Esophagus mucosa (tissue), 1 donor: ENCODE measurements around the gene FANCB. TPM values are rescaled to one million over a fixed set of nuclear protein-coding genes. Genes with fewer than 3 reads are reported as not detected.

Experiments used
- ATAC-seq: fragments of 200-7000 bp; cut with Tn5 transposase; one replicate; pipeline ENCODE4 v1.9.1; 2020
- total RNA-seq: library from RNA; stranded (reverse); gene quantifications from one replicate; pipeline ENCODE4 v1.2.4, GENCODE V29; 2023
- donor health status: DM: yes; HTN: yes; CAD: no.

FANCB gene
- total RNA-seq, 1 donor from 2014 or later: 2.8 TPM

- no peak for ATAC-seq
These were observed 40.3 kb downstream of the FANCB start for GRCh38 chrX:14832586-14832985.

- ATAC-seq: no peak
These were observed 40.7 kb downstream of the FANCB start for GRCh38 chrX:14832151-14832550.

- no peak for ATAC-seq
These were observed 43.2 kb downstream of the FANCB start for GRCh38 chrX:14829643-14830042.

- no peak for ATAC-seq
These were observed 46.5 kb downstream of the FANCB start for GRCh38 chrX:14826319-14826718.

- ATAC-seq: no peak
These were observed 47.0 kb downstream of the FANCB start for GRCh38 chrX:14825851-14826250.

GRCh38 chrX:14819769-14820168, 53.1 kb downstream of the FANCB start:
- ATAC-seq: no peak

GRCh38 chrX:14817571-14817970, 55.3 kb downstream of the FANCB start:
- no peak for ATAC-seq

- no peak for ATAC-seq
These were observed 69.7 kb downstream of the FANCB start for GRCh38 chrX:14802943-14803710.

GRCh38 chrX:14801136-14801535, 71.7 kb downstream of the FANCB start:
- no peak for ATAC-seq

- no peak for ATAC-seq
These were observed 74.0 kb downstream of the FANCB start for GRCh38 chrX:14798805-14799397.

Other genes with a start within 250 kb of the FANCB start
- 8.5 TPM for gene MOSPD2, start 352 bp upstream of the FANCB start, total RNA-seq